ENCODE data around the gene CCDC134. TPM values are rescaled to one million over a fixed set of nuclear protein-coding genes. Genes with fewer than 3 reads are reported as not detected.

The CCDC134 gene
- total RNA-seq, 4 donors from 2014 or later, result 3.8 to 8.9 (median 5.4) TPM

DNA sequence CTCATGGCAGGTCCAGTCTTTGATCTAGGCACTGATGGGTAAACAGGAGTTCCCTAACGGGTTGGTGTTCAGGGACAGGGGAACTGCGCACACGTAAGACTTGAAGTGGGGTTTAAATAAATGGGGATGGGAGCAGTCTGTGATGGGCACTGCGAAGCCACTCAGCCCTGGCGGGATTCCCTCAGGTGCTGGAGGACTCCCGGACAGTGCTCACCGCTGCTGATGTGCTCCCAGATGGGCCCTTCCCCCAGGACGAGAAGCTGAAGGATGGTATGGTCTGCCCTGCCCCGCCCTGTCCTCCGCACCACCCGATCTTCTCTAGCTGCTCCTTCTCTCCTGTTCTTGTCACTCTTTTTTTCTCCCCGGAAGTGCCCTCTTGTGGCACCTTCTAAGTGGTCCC, 9.5 kb downstream of the CCDC134 start:
- TF ChIP-seq POLR2A (IDR thresholded peaks at IDR 0.05) (no peak), POLR2AphosphoS5 (IDR thresholded peaks at IDR 0.05) (no peak), EP300 (IDR thresholded peaks at IDR 0.05) (no peak)
- TF ChIP-seq, protein P1, sequence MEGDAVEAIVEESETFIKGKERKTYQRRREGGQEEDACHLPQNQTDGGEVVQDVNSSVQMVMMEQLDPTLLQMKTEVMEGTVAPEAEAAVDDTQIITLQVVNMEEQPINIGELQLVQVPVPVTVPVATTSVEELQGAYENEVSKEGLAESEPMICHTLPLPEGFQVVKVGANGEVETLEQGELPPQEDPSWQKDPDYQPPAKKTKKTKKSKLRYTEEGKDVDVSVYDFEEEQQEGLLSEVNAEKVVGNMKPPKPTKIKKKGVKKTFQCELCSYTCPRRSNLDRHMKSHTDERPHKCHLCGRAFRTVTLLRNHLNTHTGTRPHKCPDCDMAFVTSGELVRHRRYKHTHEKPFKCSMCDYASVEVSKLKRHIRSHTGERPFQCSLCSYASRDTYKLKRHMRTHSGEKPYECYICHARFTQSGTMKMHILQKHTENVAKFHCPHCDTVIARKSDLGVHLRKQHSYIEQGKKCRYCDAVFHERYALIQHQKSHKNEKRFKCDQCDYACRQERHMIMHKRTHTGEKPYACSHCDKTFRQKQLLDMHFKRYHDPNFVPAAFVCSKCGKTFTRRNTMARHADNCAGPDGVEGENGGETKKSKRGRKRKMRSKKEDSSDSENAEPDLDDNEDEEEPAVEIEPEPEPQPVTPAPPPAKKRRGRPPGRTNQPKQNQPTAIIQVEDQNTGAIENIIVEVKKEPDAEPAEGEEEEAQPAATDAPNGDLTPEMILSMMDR (IDR thresholded peaks at IDR 0.05), result no peak
- Histone ChIP-seq H3K27ac (no peak overlapping the region), H3K27me3 (no peaks in the 10 kb centered on the region), H3K9me3 (no peaks in the 10 kb centered on the region), H3K36me3 (peaks cover 0 to 57% of the 10 kb centered on the region in 2 donors), H3K4me3 (no peak overlapping the region), H3K4me1 (no peaks in the 10 kb centered on the region)
- 87 to 90% methylated on average over 5 of the region's 12 CpGs for WGBS, 2 donors (ENCODE audit: low coverage in 1 of 2)
- ATAC-seq, result no peak

DNA sequence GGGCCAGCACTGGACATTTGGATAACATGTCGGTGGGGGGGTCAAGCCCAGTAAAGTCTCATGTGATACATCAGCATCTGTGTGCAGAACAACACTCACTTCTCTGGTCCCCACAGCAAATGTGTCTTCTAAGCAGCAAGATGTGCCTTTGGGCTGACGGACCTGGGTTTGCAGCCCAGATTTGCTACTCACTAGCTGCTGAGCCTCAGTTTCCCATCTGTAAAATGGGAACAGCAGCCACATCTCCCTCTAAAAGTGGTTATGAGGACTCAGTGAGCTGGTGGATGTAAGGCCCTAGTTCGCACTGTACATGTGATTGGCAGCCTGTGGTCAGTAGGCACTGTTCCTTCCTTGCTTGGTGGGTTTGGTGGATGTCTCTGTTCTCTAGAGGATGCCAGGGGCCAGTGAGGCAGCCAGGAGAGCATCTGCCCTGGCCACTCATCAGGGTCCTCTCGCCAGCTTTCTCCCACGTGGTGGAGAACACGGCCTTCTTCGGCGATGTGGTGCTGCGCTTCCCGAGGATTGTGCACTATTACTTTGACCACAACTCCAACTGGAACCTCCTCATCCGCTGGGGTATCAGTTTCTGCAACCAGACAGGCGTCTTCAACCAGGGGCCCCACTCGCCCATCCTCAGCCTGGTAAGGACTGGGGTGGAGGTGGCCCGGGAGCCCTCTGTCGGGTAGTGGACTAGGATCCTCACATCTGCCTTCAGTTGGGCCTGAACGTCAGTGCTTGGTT, 12.5 kb downstream of the CCDC134 start:
- Histone ChIP-seq H3K4me1 (no peaks in the 10 kb centered on the region), H3K36me3 (peaks cover 0 to 75% of the 10 kb centered on the region in 2 donors), H3K4me3 (no peak overlapping the region), H3K27ac (no peak overlapping the region), H3K27me3 (no peaks in the 10 kb centered on the region), H3K9me3 (no peaks in the 10 kb centered on the region)
- no peak for ATAC-seq
- 90 to 91% methylated on average over 2 to 8 of the region's 16 CpGs for WGBS, 2 donors (ENCODE audit: low coverage in 1 of 2)
- TF ChIP-seq, protein P1 (IDR thresholded peaks at IDR 0.05), result no peak
- TF ChIP-seq POLR2AphosphoS5 (IDR thresholded peaks at IDR 0.05) (no peak), POLR2A (IDR thresholded peaks at IDR 0.05) (no peak), EP300 (IDR thresholded peaks at IDR 0.05) (no peak)

DNA sequence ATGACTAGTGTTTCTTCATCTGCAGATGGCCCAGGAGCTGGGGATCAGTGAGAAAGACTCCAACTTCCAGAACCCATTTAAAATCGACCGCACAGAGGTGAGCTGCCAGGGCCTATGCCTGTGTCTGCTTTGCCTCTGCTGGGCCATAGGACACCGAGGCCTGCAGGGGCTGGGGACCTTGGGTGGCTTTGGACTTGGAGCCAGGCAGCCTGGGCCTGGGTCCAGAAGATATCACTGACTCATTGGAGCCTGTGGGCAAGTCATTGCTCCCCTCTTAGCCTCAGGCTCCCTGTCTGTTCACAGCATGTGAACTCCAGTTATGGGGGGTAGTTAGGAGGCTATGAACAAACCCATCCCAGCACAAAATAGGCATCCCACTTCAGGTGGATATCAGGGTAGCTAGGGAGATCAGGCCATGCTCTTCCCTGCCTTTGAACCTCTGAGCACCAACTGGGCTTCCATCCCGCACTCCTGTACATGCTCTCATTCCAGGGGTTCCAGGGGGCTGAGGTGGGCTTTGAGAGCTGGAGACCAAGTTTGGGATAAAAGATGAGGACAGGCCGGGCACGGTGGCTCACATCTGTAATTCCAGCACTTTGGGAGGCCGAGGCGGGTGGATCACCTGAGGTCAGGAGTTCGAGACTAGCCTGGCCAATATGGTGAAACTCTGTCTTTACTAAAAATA, 13.4 kb downstream of the CCDC134 start:
- 100% methylated on average over 1 of the region's 9 CpGs; no CpG with 5 or more reads in 1 of the 2 donors for WGBS, 2 donors (ENCODE audit: low coverage in 1 of 2)
- Histone ChIP-seq H3K9me3 (no peaks in the 10 kb centered on the region), H3K27me3 (no peaks in the 10 kb centered on the region), H3K27ac (no peak overlapping the region), H3K4me1 (no peaks in the 10 kb centered on the region), H3K36me3 (peaks cover 0 to 78% of the 10 kb centered on the region in 2 donors), H3K4me3 (no peak overlapping the region)
- no peak for ATAC-seq
- TF ChIP-seq POLR2AphosphoS5 (IDR thresholded peaks at IDR 0.05) (no peak), POLR2A (IDR thresholded peaks at IDR 0.05) (no peak), EP300 (IDR thresholded peaks at IDR 0.05) (no peak)
- TF ChIP-seq, protein P1 (IDR thresholded peaks at IDR 0.05), result no peak

DNA sequence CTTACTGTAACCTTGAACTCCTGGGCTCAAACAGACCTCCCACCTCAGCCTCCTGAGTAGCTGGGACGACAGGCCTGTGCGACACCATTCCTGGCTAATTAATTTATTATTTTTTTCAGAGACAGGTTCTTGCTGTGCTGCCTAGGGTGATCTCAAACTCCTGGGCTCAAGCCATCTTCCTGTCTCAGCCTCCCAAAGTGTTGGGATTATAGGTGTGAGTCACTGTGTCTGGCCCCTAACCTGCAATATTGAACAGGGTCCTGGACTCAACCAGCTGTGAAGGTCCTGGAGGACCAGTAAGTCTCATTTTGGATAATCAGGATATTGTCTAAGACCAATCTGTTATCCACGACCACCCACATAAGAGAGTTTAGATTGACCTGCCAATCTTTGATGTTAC, 15.2 kb downstream of the CCDC134 start:
- WGBS, 2 donors (ENCODE audit: low coverage in 1 of 2), result 81 to 96% methylated on average over 3 of the region's 3 CpGs
- Histone ChIP-seq H3K9me3 (no peaks in the 10 kb centered on the region), H3K36me3 (peaks cover 0 to 68% of the 10 kb centered on the region in 2 donors), H3K27me3 (no peaks in the 10 kb centered on the region), H3K4me1 (no peaks in the 10 kb centered on the region), H3K4me3 (no peak overlapping the region), H3K27ac (no peak overlapping the region)
- no peak for TF ChIP-seq EP300 (IDR thresholded peaks at IDR 0.05)
- no peak for TF ChIP-seq POLR2AphosphoS5 (IDR thresholded peaks at IDR 0.05)
- no peak for ATAC-seq

DNA sequence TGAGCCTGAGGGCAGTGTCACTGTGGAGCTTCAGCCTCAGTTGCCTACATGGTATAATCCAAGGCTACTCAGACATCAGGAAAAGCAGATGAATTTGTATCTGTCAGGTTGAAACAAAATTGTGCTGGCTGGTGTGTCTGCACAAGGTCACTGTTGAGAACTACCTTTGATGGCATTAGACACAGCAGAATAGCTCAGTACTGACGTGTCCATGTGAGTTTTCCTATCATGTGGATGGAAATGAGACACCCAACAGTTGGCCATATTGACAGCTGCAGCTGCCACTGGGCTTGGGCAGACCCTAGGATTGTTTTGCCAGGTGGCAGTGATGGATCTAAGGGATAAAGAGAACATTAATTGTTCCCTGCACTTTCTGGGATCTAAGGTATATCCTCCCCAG, 15.8 kb downstream of the CCDC134 start:
- H3K36me3 ChIP-seq, result peaks cover 0 to 63% of the 10 kb centered on the region in 2 donors
- 100% methylated on average over 1 of the region's 1 CpG; no CpG with 5 or more reads in 1 of the 2 donors for WGBS, 2 donors (ENCODE audit: low coverage in 1 of 2)
- no peaks in the 10 kb centered on the region for H3K9me3 ChIP-seq
- no peak for ATAC-seq
- no peak overlapping the region for H3K27ac ChIP-seq
- no peaks in the 10 kb centered on the region for H3K4me1 ChIP-seq
- H3K4me3 ChIP-seq, result no peak overlapping the region
- TF ChIP-seq, protein P1 (IDR thresholded peaks at IDR 0.05), result no peak
- TF ChIP-seq POLR2AphosphoS5 (IDR thresholded peaks at IDR 0.05), result no peak
- no peak for TF ChIP-seq POLR2A (IDR thresholded peaks at IDR 0.05)
- TF ChIP-seq EP300 (IDR thresholded peaks at IDR 0.05), result no peak
- no peaks in the 10 kb centered on the region for H3K27me3 ChIP-seq
